ENCODE data around the gene FICD.
A peak's percentile ranks its signal among the peaks of the same experiment; 100 is the strongest.

FICD gene

GRCh38 chr12:108531929-108532848, 17.1 kb downstream of the FICD start:
- no peaks in the 10 kb centered on the region for H3K36me3 ChIP-seq (ENCODE audit: insufficient read depth)
- no peak overlapping the region for H2AFZ ChIP-seq (ENCODE audit: low read depth)
- H3K27ac ChIP-seq = no peak overlapping the region
- no peak for TF ChIP-seq CTCF (conservative IDR thresholded peaks at IDR 0.05; ENCODE audit: low read depth, low read length)
- no peak overlapping the region for H3K4me2 ChIP-seq
- no peaks in the 10 kb centered on the region for H3K27me3 ChIP-seq (ENCODE audit: insufficient read depth, low read depth)
- no peak overlapping the region for H3K4me3 ChIP-seq (IDR thresholded peaks at IDR 0.05; ENCODE audit: insufficient read depth, low read depth, low read length)
- no peaks in the 10 kb centered on the region for H3K79me2 ChIP-seq (ENCODE audit: insufficient read depth, low read depth)
- peaks cover 16% of the 10 kb centered on the region for H3K4me1 ChIP-seq (ENCODE audit: low read depth, poor library complexity, severe bottlenecking)
- no peak overlapping the region for H3K9ac ChIP-seq
- H4K20me1 ChIP-seq (ENCODE audit: insufficient read depth) = no peaks in the 10 kb centered on the region

DNA sequence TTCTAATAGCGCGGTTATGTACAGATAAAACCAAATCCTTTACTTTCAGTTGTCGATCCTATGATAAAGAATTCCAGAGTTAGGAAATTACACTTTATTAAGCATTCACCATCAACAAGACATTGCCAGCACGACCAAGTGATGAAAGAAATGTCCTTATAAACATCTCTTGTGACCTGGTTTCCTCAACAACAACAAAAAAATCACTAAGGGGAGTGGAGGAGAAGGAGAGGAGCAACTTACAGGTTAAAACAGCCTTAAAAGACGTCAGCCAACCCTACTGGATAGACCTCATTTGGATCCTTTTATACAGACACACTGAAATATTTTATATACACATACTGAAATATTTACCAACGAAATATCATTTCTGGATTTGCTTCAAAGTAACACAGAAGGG, 23.1 kb downstream of the FICD start:
- no peaks in the 10 kb centered on the region for H4K20me1 ChIP-seq (ENCODE audit: insufficient read depth)
- H3K27me3 ChIP-seq (ENCODE audit: insufficient read depth, low read depth) = no peaks in the 10 kb centered on the region
- peaks cover 29% of the 10 kb centered on the region for H3K4me1 ChIP-seq (ENCODE audit: low read depth, poor library complexity, severe bottlenecking)
- TF ChIP-seq CTCF (conservative IDR thresholded peaks at IDR 0.05; ENCODE audit: low read depth, low read length) = no peak
- no peak overlapping the region for H3K9ac ChIP-seq
- no peak overlapping the region for H3K4me2 ChIP-seq
- H3K27ac ChIP-seq = no peak overlapping the region
- H2AFZ ChIP-seq (ENCODE audit: low read depth) = no peak overlapping the region
- peaks cover 28% of the 10 kb centered on the region; the same call in 1 of the 2 replicates for H3K79me2 ChIP-seq (ENCODE audit: insufficient read depth, low read depth)
- H3K4me3 ChIP-seq (IDR thresholded peaks at IDR 0.05; ENCODE audit: insufficient read depth, low read depth, low read length) = no peak overlapping the region
- H3K36me3 ChIP-seq (ENCODE audit: insufficient read depth) = no peaks in the 10 kb centered on the region

DNA sequence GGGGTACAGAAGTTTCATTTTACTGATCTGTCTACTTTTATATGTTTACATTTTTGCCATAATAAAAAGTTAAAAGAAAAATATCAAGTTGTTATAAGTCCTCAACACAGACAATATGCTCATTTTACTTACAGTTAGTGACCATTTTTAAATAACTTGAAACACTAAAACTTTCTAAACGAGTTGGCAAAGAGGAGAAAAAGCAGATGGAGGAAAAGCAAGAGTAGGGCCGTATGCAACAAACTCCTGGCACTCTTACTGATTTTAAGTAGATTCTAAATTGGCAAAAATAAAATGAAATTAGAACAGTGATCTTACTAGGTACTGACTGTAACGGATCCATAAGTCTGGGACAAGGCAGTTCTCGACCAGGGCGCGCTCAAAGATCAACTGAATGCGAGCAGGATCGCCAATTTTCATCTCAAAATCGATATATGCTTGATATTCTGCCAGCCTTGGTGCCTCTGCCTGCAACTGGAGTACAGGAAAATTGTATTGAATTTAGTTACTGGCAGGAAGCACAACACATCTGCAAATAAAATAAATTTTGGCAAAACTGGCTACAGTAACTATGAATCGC, 23.6 kb downstream of the FICD start:
- no peak overlapping the region for H3K27ac ChIP-seq
- no peak overlapping the region for H3K4me2 ChIP-seq
- H3K4me3 ChIP-seq (IDR thresholded peaks at IDR 0.05; ENCODE audit: insufficient read depth, low read depth, low read length) = no peak overlapping the region
- no peak for TF ChIP-seq CTCF (conservative IDR thresholded peaks at IDR 0.05; ENCODE audit: low read depth, low read length)
- H3K9ac ChIP-seq = no peak overlapping the region
- H3K36me3 ChIP-seq (ENCODE audit: insufficient read depth) = no peaks in the 10 kb centered on the region; the same call in 1 of the 2 replicates
- peaks cover 33% of the 10 kb centered on the region for H3K4me1 ChIP-seq (ENCODE audit: low read depth, poor library complexity, severe bottlenecking)
- no peak overlapping the region for H2AFZ ChIP-seq (ENCODE audit: low read depth)
- no peaks in the 10 kb centered on the region for H4K20me1 ChIP-seq (ENCODE audit: insufficient read depth)
- H3K27me3 ChIP-seq (ENCODE audit: insufficient read depth, low read depth) = no peaks in the 10 kb centered on the region
- peaks cover 32% of the 10 kb centered on the region; the same call in 1 of the 2 replicates for H3K79me2 ChIP-seq (ENCODE audit: insufficient read depth, low read depth)

DNA sequence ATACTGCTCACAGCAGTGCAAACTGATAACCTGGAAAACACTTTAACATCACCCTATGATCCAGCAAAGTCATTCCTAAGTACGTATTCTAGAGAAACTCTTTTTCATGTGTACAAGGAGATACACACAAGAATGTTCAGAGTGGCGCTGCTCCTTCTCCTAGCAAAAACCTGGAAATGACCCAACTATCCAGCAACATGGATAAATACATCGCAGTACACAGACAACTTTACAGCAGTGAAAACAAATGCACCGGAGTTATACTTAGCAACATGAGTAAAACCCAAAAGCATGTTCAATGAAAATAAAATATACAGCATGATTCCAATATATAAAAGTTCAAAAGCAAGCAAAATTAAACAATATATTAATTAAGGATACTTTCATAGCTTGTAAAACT, 27.2 kb downstream of the FICD start:
- Histone ChIP-seq H3K4me1 (ENCODE audit: low read depth, poor library complexity, severe bottlenecking) (peaks cover 38% of the 10 kb centered on the region), H3K27me3 (ENCODE audit: insufficient read depth, low read depth) (no peaks in the 10 kb centered on the region), H3K4me3 (IDR thresholded peaks at IDR 0.05; ENCODE audit: insufficient read depth, low read depth, low read length) (no peak overlapping the region), H3K9ac (peak overlapping the region; percentile 47; the same call in 1 of the 2 replicates), H4K20me1 (ENCODE audit: insufficient read depth) (no peaks in the 10 kb centered on the region), H2AFZ (ENCODE audit: low read depth) (no peak overlapping the region), H3K4me2 (peak overlapping the region; percentile 93), H3K27ac (peak overlapping the region; percentile 88; the same call in 1 of the 2 replicates), H3K36me3 (ENCODE audit: insufficient read depth) (no peaks in the 10 kb centered on the region; the same call in 1 of the 2 replicates), H3K79me2 (ENCODE audit: insufficient read depth, low read depth) (peaks cover 36% of the 10 kb centered on the region; the same call in 1 of the 2 replicates)
- no peak for TF ChIP-seq CTCF (conservative IDR thresholded peaks at IDR 0.05; ENCODE audit: low read depth, low read length)
